Urothelium cell line (cell line): ENCODE measurements around the gene TTLL11.
A peak's percentile ranks its signal among the peaks of the same experiment; 100 is the strongest.

ENCODE experiments used
- DNase-seq: peaks from one replicate; pipeline ENCODE4 v3.0.0; 2011; ENCODE audit warnings: low spot score, mixed read lengths
- FAIRE-seq: peaks from 2 replicates; lab custom pipeline; 2011; peaks lifted over from hg19 to GRCh38; lab: Jason Lieb, UNC

The TTLL11 gene

DNA sequence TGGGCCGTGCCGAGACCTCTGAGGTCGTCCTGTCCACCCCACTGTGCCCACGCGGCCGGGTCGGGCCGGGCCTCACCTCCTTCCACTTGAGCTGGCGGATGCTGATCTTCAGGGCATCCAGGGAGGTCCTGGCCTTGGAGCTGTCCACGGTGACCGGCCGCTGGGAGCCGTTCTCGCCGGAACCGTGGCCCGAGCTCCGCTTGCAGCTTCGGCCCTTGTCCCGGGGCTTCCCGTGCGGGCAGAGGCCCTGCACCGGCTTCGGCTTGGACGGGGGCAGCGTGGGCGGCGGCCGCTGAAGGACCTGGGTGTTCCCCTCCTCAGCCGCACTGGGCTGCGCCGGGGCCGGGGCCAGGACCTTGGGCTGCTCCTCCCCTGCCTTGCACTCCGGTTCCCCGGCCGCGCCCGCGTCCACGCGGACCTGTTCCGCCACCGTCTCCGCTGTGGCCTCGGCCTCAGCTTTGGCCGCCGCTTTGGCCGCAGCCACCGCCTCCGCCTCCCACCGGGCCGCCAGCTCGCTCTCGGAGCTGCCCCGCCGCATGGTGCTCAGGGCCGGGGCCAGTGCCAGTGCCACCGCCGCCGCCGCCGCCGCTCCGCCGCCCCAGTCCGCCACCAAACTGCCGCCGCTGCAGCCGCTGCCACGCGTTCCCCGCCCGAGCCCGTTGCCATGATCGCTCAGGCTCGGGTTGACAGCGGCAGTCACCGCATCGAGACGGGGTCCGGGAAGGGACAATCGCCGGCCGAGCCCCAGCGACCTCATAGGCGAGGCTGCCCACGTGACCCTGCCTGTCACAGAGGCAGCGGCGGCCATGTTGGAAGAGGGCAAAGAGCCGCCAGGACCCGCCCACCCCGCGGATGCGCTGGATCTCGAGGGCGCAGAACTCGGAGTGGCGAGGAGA is at the start of gene TTLL11:
Gene TTLL11 (minus strand): TSS at position 698 of the 896 bp plus-strand sequence. CDS start 160 bp downstream, at position 538.
- DNase-seq (peak; percentile 93), FAIRE-seq (peak; percentile 50)

DNA sequence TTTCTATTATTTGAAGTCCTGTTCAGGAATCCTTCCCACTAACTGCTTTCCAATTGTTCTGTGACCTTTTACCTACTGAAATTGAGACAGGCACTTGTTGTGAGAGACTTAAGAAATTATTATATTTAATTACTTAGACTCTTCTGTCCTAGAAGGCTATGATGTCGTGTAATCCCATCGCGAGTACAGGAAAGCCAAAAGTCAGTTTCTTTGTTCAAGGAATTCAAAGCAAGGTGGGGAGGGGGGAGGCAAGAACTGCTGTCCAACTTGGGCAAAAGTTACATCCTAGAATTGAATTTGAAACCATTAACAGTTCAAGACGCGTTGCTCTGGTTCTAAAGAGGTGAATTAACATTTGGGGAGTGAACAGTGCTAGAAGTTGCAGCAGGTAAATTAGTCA is 48.6 kb upstream of the TTLL11 start:
- FAIRE-seq (no peak), DNase-seq (no peak)

- DNase-seq, result no peak
- FAIRE-seq, result no peak
These were observed 47.5 kb upstream of the TTLL11 start for GRCh38 chr9:122140368-122141193.

DNA sequence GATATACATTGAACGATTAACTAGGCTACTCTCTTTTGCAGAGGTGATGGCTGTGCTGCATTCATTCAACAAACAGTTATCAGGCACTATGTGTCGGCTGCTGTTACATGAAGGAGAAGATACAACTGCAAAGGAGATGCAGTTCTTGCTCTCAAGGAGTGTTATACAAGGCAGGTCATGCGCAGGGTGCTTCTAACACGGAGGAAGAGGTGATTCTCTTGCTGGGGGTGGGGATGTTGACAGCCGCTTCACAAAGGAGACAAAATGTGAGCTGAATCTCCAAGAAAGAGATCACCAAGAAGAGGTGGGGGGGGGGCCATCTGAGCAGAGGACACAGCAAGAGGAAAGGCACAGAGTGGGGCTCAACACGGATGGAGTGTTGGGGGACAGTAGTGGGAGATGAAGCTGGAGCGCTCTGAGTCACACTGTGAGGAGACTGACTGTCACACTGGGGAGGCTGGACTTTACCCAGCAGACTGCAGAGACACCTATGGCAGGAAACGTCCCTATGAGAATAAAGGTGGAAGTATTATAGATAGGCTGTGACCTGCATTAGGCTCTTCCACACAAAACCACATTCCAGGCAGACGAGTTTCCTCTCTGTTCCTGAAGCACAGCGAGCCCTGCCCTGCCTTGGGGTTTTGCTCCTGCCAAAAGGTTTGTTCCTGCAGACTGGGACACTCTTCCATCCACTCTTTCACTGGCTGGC is 45.6 kb upstream of the TTLL11 start:
- DNase-seq (no peak), FAIRE-seq (no peak)

- no peak for FAIRE-seq
- DNase-seq, result no peak
These were observed 42.4 kb upstream of the TTLL11 start for GRCh38 chr9:122135529-122135859.

DNA sequence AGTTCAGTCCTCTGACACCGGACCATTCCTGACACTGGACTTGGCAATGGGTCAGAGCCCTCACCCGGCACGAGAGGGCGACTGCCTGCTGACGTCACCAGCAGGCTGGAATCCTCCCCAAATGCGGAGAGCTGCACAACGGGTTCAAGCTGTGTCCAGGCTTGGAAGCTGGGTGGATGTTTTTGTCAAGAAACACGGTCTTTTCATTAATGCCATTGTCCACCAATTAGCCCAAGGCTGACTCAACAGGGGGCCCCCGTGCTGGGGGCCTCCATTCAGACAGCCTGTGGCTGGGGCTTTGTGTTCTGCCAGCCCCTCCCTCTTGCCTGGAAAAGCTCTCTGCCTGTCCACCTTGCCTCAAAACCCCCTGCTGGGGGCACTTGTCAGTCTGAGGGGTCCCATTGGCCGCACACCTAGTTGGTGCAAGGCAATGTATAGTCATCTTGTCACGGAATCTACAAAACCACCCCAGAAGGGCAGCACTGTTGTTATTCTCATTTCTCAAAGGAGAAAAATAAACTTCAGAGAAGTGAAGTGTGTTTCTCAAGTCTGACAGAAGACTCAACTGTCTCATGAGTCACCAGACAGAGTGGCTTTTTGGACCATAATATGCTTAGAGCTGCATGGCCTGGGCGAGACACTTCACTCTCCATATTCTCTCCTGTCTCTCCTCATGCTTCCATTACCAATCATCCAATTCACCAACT is 41.9 kb upstream of the TTLL11 start:
- no peak for DNase-seq
- no peak for FAIRE-seq

DNA sequence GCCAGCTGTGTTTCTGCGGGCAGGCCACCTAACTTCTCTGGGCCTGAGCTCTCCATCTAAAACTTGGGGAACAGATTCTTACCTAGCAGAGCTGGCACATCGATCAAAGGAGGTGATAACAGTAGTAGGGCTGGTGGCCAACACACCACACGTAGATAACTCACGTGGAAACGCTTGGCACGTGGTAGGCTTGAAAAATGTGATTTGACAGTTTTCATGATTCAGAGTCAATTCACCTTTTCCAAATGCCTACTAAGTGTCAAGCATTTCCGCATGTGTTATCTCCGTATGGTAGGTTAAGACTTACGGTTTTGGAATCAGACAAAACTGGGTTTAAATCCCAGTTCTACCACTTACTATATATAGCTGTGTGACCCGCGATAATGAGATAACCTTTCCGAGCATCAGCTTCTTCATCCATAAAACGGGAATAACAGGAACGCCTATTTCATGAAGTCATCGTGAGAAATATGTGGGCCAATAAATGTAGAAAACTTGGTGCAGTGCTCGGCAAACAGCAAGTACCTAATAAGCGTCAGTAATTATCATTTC is 41.0 kb upstream of the TTLL11 start:
- no peak for FAIRE-seq
- no peak for DNase-seq

GRCh38 chr9:122133263-122133983 is 40.3 kb upstream of the TTLL11 start:
- no peak for FAIRE-seq

GRCh38 chr9:122132539-122132938 is 39.4 kb upstream of the TTLL11 start:
- FAIRE-seq, result no peak
- DNase-seq, result no peak

More at GRCh38 chr9:122133263-122133983, 40.3 kb upstream of the TTLL11 start:
- no peak for DNase-seq

DNA sequence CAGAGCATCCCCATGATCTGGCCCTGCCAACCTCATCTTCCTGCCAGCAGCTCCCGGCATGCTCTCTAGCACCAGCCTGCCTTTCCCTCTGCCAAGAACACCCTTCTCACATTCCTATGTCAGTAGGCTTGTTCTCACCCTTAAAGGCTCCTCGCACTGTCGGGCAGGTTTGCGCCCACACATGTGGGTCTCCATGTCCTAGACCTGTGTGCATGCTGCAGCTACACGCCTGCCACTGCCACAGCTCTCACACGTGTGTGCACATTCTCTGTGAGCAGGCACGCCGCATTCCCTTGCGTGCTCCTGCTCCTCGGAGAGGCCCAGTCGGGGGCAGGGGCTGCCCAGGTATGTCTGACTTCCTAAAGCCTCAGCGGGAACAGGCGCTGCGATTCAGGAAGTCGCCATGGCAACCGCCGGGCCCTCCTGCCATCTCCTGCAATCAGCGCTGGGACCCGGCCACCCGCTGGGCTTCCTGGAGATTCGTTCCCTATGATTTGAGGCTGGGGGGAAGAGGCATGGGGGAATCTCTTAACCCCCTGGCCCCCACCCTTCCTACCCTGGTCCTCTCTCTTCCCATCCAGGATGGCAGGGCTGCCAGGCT is 38.4 kb upstream of the TTLL11 start:
- FAIRE-seq, result no peak
- no peak for DNase-seq

DNA sequence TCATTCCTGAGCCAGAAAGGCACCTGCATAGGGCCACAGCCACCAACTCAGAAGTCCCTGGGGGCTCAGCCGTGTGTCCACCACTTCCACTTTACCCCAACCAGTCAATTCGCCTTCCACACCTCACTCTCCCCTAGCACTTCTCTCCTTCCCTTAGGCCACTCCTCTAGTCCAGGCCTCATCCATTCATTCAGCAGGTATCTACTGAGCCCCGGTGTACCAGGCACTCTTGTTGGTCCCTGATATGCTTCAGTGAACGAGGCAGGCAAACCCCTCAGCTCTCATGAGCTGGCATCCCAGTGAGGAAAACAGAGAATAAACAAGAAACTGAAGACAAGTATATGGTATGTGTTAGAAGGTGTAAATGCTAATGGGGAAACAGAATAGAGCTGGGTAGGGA is 37.7 kb upstream of the TTLL11 start:
- FAIRE-seq (no peak), DNase-seq (no peak)

DNA sequence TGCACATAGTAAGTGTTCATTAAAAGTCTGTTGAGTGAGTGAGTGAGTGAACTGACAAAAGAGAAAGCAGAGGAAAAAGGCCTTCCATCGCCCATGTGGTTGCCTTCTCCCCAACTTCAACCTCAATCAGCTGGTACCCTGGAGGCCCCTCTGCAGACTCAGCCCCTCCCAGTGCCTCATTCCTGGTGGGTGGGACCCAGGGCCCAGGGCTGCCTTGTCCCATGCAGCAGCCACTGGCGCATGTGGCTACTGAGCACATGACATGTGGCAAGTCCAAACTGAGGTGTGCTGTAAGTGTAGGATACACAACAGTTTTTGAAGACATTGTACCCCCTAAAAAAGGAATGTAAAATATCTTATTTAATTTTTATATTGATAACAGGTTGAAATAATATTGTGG is 36.9 kb upstream of the TTLL11 start:
- FAIRE-seq (no peak), DNase-seq (no peak)

DNA sequence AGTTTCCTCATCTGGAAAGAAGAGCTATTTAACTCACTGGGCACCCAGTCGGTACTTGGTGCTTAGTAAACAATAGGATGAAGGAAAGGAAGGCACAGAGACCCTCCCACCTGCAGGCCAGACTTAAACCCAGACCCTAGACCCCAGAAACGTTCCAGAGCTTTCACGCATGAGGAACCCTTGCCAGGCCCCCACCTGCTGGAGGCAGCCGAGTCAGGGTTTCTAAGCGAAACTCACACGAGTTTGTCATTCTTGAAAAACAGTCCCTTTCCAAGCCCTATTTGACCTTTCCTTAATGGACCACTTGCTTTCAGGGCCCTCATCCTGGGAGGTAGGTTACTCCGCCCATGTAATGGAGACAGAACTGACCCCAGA is 35.8 kb upstream of the TTLL11 start:
- no peak for DNase-seq
- FAIRE-seq, result no peak

- DNase-seq, result no peak
- FAIRE-seq, result no peak
These were observed 35.2 kb upstream of the TTLL11 start for GRCh38 chr9:122128007-122128968.

GRCh38 chr9:122127396-122127798 is 34.3 kb upstream of the TTLL11 start:
- no peak for FAIRE-seq
- DNase-seq, result no peak

DNA sequence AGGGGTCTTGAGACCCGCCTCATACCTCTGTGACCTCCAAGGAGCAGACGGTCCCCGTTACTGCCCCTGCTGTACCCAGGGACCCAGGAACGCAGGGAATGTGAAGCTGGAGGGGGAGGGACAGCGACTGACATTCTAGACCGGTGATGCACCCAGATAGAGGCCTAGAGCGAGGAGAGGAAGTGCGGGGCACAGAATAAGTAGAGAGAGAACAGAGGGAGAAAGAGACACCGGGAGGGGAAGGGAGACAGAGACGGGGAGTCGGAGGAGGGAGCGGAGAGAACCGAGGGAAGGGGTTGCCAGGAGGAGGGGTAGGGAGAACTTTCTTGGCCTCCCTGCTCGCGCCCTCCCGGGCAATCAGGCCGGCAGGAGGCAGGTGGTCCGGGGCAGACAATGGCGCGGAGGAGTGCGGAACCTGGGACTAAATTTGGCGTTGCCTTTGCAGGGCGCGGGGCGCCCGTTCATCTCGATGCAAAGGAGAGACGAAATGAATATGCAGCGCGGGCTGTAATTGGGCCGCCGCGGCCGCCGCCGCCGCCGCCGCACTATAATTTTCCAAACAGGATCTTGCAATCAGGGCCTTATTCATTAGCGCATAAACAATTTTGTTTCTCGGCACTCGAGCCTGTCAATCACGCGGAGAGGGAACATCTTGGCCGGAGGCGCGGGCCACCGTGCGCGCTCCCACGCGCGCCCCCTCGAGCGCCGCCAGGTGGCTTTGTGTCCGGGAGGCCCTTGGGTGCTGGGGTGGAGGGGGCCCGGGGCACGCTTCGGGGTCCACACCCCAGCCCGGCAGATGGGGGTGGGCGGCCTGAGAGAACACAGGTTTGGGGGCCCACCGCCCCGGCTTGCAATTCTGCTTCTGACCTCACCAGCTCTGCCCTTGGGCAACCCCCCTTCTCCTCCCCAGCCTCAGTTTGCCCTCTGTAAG is 33.5 kb upstream of the TTLL11 start:
- peak; percentile 20 for FAIRE-seq
- peak; percentile 65 for DNase-seq
